HL-60/S4 treated with retinoic acid at 250 ng/mL for 4 days and 3 days (cell line): Measurements from ENCODE around the gene PRAMEF17.
"Not testable (repeated sequence)": the region's sequence is repeated elsewhere in the genome, so short reads cannot be mapped to it uniquely, and the experiment has no call there.

Experiments used
- in situ Hi-C: fragments of 300-500 bp; cut with MboI; formaldehyde crosslinking; loops from 2 replicates; pipeline ENCODE4 v1.7.0; 2022; ENCODE audit warnings: low sequenced_read_pairs

PRAMEF17 gene, protein sequence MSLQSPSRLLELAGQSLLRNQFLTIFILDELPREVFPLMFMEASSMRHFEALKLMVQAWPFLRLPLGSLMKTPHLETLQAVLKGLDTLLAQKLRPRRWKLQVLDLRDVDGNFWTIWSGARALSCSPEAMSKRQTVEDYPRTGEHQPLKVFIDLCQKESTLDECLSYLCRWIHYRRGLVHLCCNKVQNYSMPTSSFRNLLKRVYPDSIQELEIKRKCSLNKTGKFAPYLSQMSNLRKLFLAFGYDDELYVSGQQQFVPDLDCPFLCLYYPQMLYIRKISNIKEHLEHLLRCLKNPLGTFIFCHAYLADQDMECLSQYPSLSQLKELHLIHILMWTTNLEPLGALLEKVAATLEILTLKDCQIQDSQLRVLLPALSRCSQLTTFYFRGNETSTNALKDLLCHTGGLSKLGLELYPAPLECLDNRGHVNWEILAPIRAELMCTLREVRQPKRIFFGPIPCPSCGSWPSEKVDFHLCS

GRCh38 chr1:13389332-13389731 is at the start of gene PRAMEF17:
Gene PRAMEF17 (plus strand): TSS chr1:13389632. CDS start chr1:13389658, 26 bp downstream.
- in situ Hi-C loops: not testable (repeated sequence)

DNA sequence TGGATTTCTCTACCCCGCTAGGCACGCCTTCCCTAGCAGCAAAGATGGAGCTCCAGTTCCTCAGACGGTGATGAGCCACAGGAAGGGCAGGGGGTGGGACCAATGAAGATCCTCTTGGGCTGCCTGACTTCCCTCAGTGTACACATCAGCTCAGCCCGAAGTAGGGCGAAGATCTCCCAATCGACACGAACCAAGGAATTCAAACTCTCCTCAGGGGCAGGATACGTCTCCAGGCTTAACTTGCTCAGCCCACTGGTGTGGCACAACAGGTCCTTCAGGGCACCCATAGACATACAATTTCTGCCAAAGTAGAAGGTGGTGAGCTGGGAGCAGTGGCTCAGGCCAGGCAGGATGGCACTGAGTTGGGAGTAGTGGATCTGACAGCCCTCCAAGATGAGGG is 46.9 kb upstream of the PRAMEF17 start:
- in situ Hi-C loops: not testable (repeated sequence)

DNA sequence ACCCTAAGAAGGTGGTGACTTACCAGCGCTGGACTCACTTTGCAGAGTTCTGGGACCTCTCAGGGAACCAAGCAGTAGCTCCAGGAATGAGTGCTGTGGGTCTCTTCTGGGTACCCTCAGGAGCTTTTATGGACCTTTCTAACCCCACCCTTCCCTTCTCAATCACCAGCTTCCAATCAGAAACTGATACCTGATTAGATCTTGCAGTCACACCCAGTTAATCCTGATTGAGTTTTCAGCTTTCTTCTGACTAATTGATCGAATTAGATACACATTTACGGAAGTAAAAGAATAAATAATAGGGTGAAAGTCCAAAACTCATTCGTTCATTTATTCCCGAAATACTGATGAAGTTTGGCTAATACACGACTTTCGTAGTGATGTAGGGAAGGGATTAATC is 42.4 kb upstream of the PRAMEF17 start, which contains the start of gene PRAMEF14:
Gene PRAMEF14, minus strand, starts transcription at position 101 of the 400 bp plus-strand sequence. CDS start 1,820 bp downstream, outside the sequence.
- in situ Hi-C loops: not testable (repeated sequence)

GRCh38 chr1:13353476-13353875 is 36.0 kb upstream of the PRAMEF17 start:
- in situ Hi-C loops: not testable (repeated sequence)

- in situ Hi-C loops: not testable (repeated sequence)
Measured at GRCh38 chr1:13354475-13354874, 35.0 kb upstream of the PRAMEF17 start.

DNA sequence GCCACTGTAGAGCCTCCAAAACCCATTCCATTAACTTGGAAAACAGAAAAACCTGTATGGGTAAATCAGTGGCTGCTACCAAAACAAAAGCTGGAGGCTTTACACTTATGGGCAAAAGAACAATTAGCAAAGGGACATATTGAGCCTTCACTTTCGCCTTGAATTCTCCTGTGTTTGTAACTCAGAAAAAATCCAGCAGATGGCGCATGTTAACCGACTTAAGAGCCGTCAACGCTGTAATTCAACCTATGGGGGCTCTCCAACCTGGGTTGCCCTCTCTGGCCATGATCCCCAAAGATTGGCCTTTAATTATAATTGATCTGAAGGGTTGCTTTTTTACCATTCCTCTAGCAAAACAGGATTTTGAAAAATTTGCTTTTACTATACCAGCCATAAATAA is 32.7 kb upstream of the PRAMEF17 start:
- in situ Hi-C loops: not testable (repeated sequence)

DNA sequence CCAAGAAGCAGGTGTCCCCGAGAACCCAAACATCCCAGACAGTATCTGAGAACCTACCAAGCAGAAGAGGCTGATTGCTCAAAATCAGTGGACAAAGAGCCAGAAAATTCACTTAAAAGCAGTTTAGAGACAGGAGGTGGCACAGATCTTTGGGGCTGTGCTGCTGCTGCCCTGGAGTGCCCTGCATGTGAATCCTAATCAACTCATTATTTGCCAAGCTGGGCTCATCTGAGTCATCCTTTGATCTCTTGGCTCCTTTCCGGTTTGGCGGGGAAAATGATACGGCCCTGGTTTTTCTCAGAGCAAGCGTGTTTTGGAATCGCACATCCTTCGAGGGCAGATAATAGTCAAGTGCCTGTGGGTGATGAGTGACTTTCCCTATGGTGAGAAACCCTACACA is 27.1 kb upstream of the PRAMEF17 start:
- in situ Hi-C loops: not testable (repeated sequence)

- in situ Hi-C loops: not testable (repeated sequence)
Measured at GRCh38 chr1:13364928-13365327, 24.5 kb upstream of the PRAMEF17 start.

DNA sequence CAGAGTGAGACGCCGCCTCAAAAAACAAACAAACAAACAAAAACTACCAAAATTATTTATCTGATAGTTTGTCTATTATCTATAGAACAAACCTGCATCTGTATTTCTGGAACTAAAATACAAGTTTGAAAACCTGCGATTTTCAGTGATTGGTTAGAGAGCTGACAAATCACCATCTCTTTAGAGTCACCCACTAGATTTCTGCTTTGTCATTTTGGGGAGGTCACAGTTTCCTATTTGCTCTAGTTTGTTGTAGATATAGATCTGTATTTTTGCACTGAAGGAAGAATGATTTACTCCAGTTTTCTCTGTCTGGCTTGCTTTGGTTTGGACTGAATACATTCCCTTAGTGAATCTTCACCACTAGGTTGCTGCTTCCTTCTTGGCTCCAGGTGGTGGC is 22.9 kb upstream of the PRAMEF17 start:
- in situ Hi-C loops: not testable (repeated sequence)

DNA sequence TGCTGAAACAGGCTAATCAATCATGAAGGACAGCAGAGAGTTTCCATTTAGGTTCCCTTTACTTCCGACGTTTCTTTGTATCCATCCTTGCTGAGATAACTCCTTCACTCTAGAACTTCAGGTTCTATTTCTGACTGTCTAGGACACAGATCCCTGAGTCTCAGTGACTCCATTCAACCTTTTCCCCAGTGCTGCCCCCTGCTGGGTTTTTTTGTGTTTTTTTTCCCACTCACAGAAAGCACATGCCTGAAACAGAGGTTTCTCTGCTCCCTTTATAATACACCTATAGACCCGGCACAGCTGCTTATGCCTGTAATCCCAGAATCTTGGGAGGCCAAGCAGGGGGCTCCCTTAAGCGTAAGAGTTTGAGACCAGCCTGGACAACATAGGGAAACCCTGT is 20.9 kb upstream of the PRAMEF17 start:
- in situ Hi-C loops: not testable (repeated sequence)

- in situ Hi-C loops: not testable (repeated sequence)
Measured at GRCh38 chr1:13378983-13379382, 10.4 kb upstream of the PRAMEF17 start.

DNA sequence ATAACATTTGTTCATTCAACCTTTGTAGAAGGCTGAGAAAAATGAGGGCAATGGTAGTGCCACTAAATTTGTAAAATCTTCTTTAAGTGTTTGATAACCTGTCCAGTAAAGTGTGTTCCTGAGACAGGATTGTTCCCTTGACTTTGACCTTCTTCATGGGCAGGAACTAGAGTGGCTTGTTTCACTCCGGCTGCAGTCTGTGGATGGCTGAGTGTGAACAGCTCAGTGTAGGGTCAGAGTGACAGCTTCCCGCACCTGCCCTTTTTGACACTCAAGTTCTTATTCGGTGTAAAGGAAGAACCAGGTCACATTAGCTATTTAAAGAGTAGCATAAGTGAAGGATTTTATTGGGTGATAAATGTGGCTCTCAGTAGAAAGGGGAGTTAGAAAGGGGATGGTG is 9.1 kb upstream of the PRAMEF17 start:
- in situ Hi-C loops: not testable (repeated sequence)

DNA sequence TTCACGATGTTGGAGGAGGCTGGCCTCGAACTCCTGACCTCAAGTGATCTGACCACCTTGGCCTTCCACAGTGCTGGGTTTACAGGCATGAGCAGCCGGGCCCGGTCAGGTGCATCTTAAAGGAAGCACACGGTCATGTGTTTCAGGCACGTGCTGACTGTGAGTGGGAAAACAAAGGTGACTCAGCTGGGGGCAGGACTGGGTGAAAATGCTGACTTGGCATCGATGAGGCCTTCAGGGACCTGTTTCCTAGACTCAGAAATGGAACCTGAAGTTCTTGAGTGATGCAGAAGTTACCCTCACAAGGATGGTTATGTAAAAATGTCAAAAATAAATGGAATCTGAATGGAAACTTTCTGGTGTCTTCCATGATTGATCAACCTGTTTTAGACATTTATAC is 3.6 kb downstream of the PRAMEF17 start:
- in situ Hi-C loops: not testable (repeated sequence)

GRCh38 chr1:13394761-13395160 is 5.3 kb downstream of the PRAMEF17 start:
- in situ Hi-C loops: not testable (repeated sequence)

GRCh38 chr1:13395311-13395710 is 5.9 kb downstream of the PRAMEF17 start:
- in situ Hi-C loops: not testable (repeated sequence)

DNA sequence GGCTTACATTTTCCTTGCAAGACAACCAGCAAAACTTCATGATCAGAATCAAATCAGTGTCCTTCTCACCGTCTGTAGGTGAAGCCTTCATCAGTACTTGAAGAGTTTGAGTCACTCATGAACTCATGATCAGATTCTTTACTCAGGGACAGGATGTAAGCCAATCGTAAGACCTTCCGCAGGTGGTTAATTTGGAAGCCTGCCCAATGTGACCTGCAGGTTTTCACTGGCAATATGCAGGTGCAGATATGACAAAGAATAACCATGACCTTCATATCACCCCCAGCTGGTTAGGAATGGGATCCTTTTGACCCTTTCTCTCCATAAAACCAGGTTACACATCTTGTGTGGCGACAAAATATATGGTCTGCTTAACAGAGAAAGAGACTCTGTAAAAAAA is 18.4 kb downstream of the PRAMEF17 start:
- in situ Hi-C loops: no loop called here

DNA sequence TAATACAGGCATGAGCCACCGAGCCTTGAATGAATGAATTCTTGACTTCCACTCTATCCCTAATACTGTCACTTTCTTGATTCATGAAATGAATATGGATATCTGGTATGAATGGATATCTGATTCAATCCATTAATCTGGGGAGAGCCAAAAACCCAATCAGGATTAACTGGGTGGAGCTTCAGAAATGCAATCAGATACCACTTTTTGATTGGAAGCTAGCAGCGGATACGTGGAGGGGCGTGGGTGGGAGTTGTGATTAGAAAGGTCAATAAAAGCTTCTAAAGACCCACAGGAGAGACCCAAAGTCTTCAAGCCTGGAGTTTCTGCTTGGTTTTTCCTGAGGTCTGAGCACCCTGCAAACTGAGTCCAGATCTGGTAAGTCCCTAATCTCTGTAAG is 20.7 kb downstream of the PRAMEF17 start, which contains the start of gene PRAMEF20:
Gene PRAMEF20, plus strand, starts transcription at position 301 of the 400 bp plus-strand sequence. CDS start 5,905 bp downstream, outside the sequence.
- in situ Hi-C loops: not testable (repeated sequence)

GRCh38 chr1:13430495-13430894 is 41.1 kb downstream of the PRAMEF17 start:
- in situ Hi-C loops: no loop called here

- in situ Hi-C loops: no loop called here
Measured at GRCh38 chr1:13432251-13432650, 42.8 kb downstream of the PRAMEF17 start.

DNA sequence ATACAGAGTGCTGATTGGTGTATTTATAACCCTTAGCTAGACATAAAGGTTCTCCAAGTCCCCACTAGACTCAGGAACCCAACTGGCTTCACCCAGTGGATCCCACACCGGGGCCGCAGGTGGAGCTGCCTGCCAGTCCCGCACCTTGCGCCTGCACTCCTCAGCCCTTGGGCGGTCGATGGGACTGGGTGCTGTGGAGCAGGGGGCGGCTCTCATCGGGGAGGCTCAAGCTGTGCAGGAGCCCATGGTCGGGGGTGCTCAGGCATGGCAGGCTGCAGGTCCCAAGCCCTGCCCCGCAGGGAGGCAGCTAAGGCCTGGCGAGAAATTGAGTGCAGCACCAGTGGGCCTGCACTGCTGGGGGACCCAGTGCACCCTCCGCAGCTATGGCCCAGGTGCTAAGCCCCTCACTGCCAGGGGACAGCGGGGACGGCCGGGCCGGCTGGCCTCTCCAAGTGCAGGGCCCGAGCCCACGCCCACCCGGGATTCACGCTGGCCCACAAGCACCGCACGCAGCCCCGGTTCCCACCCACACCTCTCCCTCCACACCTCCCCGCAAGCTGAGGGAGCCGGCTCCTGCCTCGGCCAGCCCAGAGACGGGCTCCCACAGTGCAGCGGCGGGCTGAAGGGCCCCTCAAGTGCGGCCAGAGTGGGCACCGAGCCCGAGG is 44.4 kb downstream of the PRAMEF17 start:
- in situ Hi-C loops: not testable (repeated sequence)

DNA sequence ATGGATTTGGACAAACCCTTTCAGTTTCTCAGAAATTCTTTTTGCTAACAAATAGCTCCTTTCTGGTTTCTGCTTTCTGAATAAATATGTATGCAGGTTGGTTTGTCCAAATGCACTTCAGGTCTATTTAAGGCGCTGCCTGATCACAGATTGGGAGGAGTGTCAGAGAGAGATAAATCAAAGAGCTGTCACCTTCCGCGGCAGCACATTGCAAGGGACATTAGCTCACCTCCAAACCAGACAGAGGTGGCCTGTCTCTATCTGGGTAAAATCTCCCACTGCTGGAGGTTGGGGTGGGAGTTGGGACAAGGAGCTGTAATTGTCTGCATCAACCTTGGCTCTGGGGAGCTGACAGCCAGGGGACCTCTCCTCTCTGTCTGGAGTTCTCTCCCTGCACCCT is 46.0 kb downstream of the PRAMEF17 start:
- in situ Hi-C loops: no loop called here
